Loucy (cell line): ENCODE data around the gene TFDP3.

Source experiments
- H2AFZ ChIP-seq: fragments of 200-600 bp; sonication (generic); 2 replicates; pipeline ENCODE4 v1.6.0; 2016; ENCODE audit warnings: antibody characterized with exemption, mild to moderate bottlenecking, low read length, moderate library complexity
- H3F3A ChIP-seq: fragments of 200-600 bp; 2 replicates; pipeline ENCODE4 v1.6.0; 2016; ENCODE audit warnings: antibody characterized with exemption, low read depth, mild to moderate bottlenecking
- H3K27me3 ChIP-seq: fragments of 200-600 bp; sonication (generic); 2 replicates; pipeline ENCODE4 v1.6.1; 2014; ENCODE audit warnings: low read length, mild to moderate bottlenecking; ENCODE audit not compliant: insufficient read depth, poor library complexity, severe bottlenecking
- H3K36me3 ChIP-seq: fragments of 200-600 bp; sonication (generic); 2 replicates; pipeline ENCODE4 v1.6.1; 2016; ENCODE audit warnings: low read length; ENCODE audit not compliant: insufficient read depth
- H3K4me1 ChIP-seq: fragments of 200-600 bp; sonication (generic); 2 replicates; pipeline ENCODE4 v1.5.1; 2014; ENCODE audit warnings: low read length, mild to moderate bottlenecking; ENCODE audit not compliant: insufficient read depth, poor library complexity, severe bottlenecking
- H3K4me2 ChIP-seq: fragments of 200-600 bp; sonication (generic); 2 replicates; pipeline ENCODE4 v1.6.0; 2014; ENCODE audit warnings: antibody characterized with exemption, low read length, low read depth, mild to moderate bottlenecking; ENCODE audit not compliant: poor library complexity, severe bottlenecking
- H3K4me3 ChIP-seq: fragments of 200-600 bp; sonication (generic); 2 replicates; pipeline ENCODE4 v1.5.1; 2014; ENCODE audit warnings: low read length, mild to moderate bottlenecking, mixed read lengths; ENCODE audit not compliant: poor library complexity, severe bottlenecking
- H3K79me2 ChIP-seq: fragments of 200-600 bp; sonication (generic); 2 replicates; pipeline ENCODE4 v1.6.1; 2014; ENCODE audit warnings: low read length; ENCODE audit not compliant: insufficient read depth
- H3K9ac ChIP-seq: fragments of 200-600 bp; sonication (generic); 2 replicates; pipeline ENCODE4 v1.6.0; 2014; ENCODE audit warnings: mild to moderate bottlenecking, low read depth, low read length, moderate library complexity; ENCODE audit not compliant: poor library complexity, severe bottlenecking
- H3K9me2 ChIP-seq: fragments of 200-600 bp; sonication (generic); replicated peaks from 2 replicates; pipeline ENCODE4 v1.6.1; 2016; ENCODE audit warnings: low read depth, low read length, mixed read lengths
- H3K9me3 ChIP-seq: fragments of 200-600 bp; sonication (generic); 2 replicates; pipeline ENCODE4 v1.6.1; 2014; ENCODE audit warnings: mild to moderate bottlenecking, antibody characterized with exemption, low read length, low read depth; ENCODE audit not compliant: insufficient read depth
- H4K20me1 ChIP-seq: fragments of 200-600 bp; sonication (generic); 2 replicates; pipeline ENCODE4 v1.6.0; 2014; ENCODE audit warnings: antibody characterized with exemption, low read length, mild to moderate bottlenecking; ENCODE audit not compliant: insufficient read depth, poor library complexity, severe bottlenecking
- CTCF ChIP-seq: fragments of 200-600 bp; sonication (generic); conservative IDR thresholded peaks from 2 replicates; pipeline ENCODE4 v1.5.1; 2014; ENCODE audit warnings: mild to moderate bottlenecking, antibody characterized with exemption, low read length
- EZH2phosphoT487 ChIP-seq: fragments of 200-600 bp; IDR thresholded peaks from 2 replicates; pipeline ENCODE4 v1.6.1; 2018; ENCODE audit warnings: antibody characterized with exemption, mild to moderate bottlenecking, moderate library complexity, borderline replicate concordance

The TFDP3 gene

GRCh38 chrX:133191739-133192039 is 26.5 kb downstream of the TFDP3 start:
- H3K79me2 ChIP-seq: no peaks in the 10 kb centered on the region
- no peak overlapping the region for H3K4me3 ChIP-seq

GRCh38 chrX:133190877-133191738 is 27.0 kb downstream of the TFDP3 start:
- Histone ChIP-seq H3K4me3 (no peak overlapping the region), H3K79me2 (no peaks in the 10 kb centered on the region), H3K4me1 (no peaks in the 10 kb centered on the region), H3K27me3 (no peaks in the 10 kb centered on the region), H3K4me2 (no peak overlapping the region), H2AFZ (no peak overlapping the region), H3K36me3 (no peaks in the 10 kb centered on the region), H3K9ac (no peak overlapping the region), H3K9me3 (no peaks in the 10 kb centered on the region), H3F3A (no peaks in the 10 kb centered on the region), H4K20me1 (no peaks in the 10 kb centered on the region), H3K9me2 (no peaks in the 10 kb centered on the region)
- TF ChIP-seq CTCF (no peak), EZH2phosphoT487 (no peak)

More at GRCh38 chrX:133191739-133192039, 26.5 kb downstream of the TFDP3 start:
- no peaks in the 10 kb centered on the region for H4K20me1 ChIP-seq
- no peak overlapping the region for H2AFZ ChIP-seq
- no peak for TF ChIP-seq CTCF
- no peak for TF ChIP-seq EZH2phosphoT487
- H3K36me3 ChIP-seq: no peaks in the 10 kb centered on the region
- H3K4me2 ChIP-seq: no peak overlapping the region
- H3K4me1 ChIP-seq: no peaks in the 10 kb centered on the region
- no peaks in the 10 kb centered on the region for H3K9me3 ChIP-seq
- no peak overlapping the region for H3K9ac ChIP-seq
- no peaks in the 10 kb centered on the region for H3K27me3 ChIP-seq
- no peaks in the 10 kb centered on the region for H3K9me2 ChIP-seq
- H3F3A ChIP-seq: no peaks in the 10 kb centered on the region

- no peaks in the 10 kb centered on the region for H3K9me3 ChIP-seq
- TF ChIP-seq EZH2phosphoT487 (no peak), CTCF (no peak)
- H3K4me1 ChIP-seq: no peaks in the 10 kb centered on the region
- no peaks in the 10 kb centered on the region for H3K36me3 ChIP-seq
- H3K4me2 ChIP-seq: no peak overlapping the region
- no peaks in the 10 kb centered on the region for H3K9me2 ChIP-seq
- no peaks in the 10 kb centered on the region for H4K20me1 ChIP-seq
- no peaks in the 10 kb centered on the region for H3K27me3 ChIP-seq
- H3K4me3 ChIP-seq: no peak overlapping the region
- H3K9ac ChIP-seq: no peak overlapping the region
- H3K79me2 ChIP-seq: no peaks in the 10 kb centered on the region
- H3F3A ChIP-seq: no peaks in the 10 kb centered on the region
- H2AFZ ChIP-seq: no peak overlapping the region
Measured at GRCh38 chrX:133189195-133189594, 29.0 kb downstream of the TFDP3 start.
